Heart left ventricle (tissue), 13 donors: ENCODE results near the gene RNF40.

Experiments used
- CTCF ChIP-seq, 12 donors: fragments of 200-600 bp; sonication (generic) in 4 of 12; IDR thresholded peaks; one replicate each; pipeline versions ENCODE4 v1.5.0 to v1.8.0; 2018 to 2022; ENCODE audit warnings: antibody characterized with exemption in 12 of 12, mild to moderate bottlenecking in 5 of 12
- POLR2A ChIP-seq, 2 donors: fragments of 450-650 bp; IDR thresholded peaks; one replicate each; pipeline ENCODE4 v1.6.1; 2017; ENCODE audit warnings: antibody characterized with exemption in 2 of 2, mild to moderate bottlenecking in 2 of 2, moderate library complexity in 2 of 2
- donor health status: ischemic (EF 13 %, LVEDD 7.1; RV severe dilation, severe dysfunction).
- donor health status: DM: no; HTN: yes; CAD: no.
- donor health status: DM: no; HTN: no; CAD: no.
- donor health status: ischemic (EF 25% LVEDD 6.9; RV normal size, moderate dysfunction).
- donor health status: ischemic (EF 25% LVEDD 5.7; RV mildly dilated, moderate dysfunction).
- donor health status: ischemic (EF 35%, LVEDD 5.7; RV mildly dilated, moderate dysfunction).
- donor health status: nonischemic (EF 11% LVEDD 7.7; RV severe dilation, severe dysfunction).
- donor health status: DM: yes; HTN: yes; CAD: no.
- donor health status: PGD.
- donor health status: ischemic (EF 29% LVEDD 5.4; RV normal size, mild dysfunction).
- donor health status: nonischemic (EF 23%, LVEDD 6.1; RV moderate dilation, normal function).

GRCh38 chr16:30764086-30764485, 2.0 kb downstream of the RNF40 start:
- TF ChIP-seq CTCF (IDR thresholded peaks at IDR 0.05), result no peak
- TF ChIP-seq POLR2A (IDR thresholded peaks at IDR 0.05), result no peak
